Urothelium cell line (cell line): ENCODE data around the gene PLXNC1.

Source experiments
- DNase-seq: peaks from one replicate; pipeline ENCODE4 v3.0.0; 2011; ENCODE audit warnings: low spot score, mixed read lengths
- FAIRE-seq: peaks from 2 replicates; lab custom pipeline; 2011; peaks lifted over from hg19 to GRCh38; lab: Jason Lieb, UNC

The PLXNC1 gene

DNA sequence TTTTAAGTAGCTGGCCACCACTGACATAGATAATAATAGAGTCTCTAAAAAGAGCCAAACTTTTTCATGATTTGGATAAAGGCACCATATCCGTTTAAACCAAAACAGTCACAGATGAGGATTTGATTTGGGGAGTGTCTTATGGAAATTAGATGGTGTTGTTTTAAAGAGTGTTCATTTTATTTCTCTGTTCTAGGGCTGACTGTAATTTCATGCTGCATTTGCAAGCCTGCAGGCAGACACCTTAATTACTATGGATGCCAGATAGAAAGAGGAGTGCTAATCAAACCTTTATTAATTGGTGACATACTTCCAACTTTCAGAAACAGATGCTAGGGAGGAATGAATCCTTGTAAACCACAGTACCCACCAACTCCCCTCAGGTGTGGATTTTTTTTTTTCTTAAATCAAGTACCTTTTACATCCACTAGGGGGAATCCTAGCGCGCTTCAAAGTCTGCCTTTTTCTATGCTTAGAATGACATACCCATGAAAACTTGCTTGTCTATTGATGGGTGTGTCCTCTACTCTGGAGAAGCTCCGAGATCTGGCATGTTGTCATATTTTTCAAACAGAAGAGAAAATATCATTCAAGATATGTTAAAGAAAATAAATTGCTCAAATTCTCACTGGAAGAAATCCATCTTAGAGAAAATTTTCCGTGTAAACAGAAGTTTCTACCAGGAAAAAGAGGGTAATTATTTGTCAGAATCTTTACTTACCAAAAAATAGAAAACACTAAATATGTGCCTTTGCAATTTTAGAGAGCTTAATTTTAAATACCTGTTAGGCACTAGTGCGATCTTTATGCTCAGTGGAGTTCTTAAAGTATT is 14.2 kb upstream of the PLXNC1 start:
- DNase-seq (peak; percentile 54), FAIRE-seq (no peak)

DNA sequence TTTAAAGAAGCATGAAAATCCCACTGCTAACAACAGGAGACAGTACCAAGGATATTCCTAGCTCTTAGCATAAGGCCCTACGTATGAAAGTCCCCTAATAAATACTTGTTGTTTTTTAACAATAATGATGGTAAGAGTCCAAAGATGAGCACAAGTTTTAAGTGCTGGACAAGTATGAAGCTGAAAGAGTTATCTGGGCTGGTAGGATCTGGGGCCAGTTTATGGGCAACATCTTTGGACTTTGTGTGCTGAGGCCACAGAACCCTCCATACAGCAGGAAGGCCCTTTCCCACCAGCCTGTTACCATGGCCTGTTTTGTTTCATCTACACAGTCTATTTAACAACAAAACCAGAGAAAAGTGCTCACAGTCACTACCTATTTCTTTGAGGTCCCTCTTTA is 12.5 kb upstream of the PLXNC1 start:
- DNase-seq (no peak), FAIRE-seq (no peak)

- DNase-seq: no peak
- FAIRE-seq: no peak
These were observed 8.6 kb upstream of the PLXNC1 start for GRCh38 chr12:94139816-94140215.

DNA sequence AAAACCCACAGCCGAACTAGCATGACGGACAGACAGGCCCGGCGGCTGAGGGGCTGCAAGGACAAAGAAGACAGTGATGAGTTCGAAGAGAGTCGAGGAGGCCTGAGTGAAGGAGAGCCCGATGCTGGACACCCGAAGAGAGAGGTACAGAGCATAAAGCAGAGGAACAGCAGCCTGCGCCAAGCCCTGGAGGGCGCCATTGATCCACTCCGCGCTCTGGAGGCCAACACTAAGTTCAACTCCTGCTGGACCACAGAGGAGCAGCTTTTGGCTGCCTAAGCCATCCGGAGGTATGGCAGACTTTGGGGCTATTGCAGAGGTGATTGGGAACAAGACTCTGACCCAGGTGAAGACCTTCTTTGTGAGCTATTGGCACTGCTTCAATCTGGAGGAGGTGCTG is 7.8 kb upstream of the PLXNC1 start:
- DNase-seq (no peak), FAIRE-seq (no peak)

- FAIRE-seq (no peak), DNase-seq (no peak)
These were observed 7.2 kb upstream of the PLXNC1 start for GRCh38 chr12:94141004-94141764.

- FAIRE-seq: no peak
- no peak for DNase-seq
These were observed 6.5 kb upstream of the PLXNC1 start for GRCh38 chr12:94141892-94142291.

DNA sequence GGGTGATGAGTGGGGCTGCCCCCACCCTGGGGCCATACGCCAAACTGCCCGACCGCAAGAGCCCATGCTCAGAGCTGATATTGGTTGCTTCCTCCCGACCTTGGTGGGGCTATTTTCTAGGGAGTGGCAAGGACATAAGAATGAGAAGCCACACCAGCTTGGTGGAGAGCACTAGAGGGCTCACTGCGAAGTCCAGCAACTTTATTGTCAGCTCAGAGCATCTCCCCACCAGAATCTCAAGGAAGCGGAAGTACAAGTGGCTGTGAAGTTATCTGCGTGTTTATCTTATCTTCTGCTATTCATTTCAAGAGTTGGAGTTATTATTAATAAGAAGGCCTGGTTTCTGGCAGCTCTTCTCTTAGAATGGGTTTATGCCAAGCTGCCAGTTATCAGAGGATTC is 4.9 kb upstream of the PLXNC1 start:
- DNase-seq (no peak), FAIRE-seq (no peak)

DNA sequence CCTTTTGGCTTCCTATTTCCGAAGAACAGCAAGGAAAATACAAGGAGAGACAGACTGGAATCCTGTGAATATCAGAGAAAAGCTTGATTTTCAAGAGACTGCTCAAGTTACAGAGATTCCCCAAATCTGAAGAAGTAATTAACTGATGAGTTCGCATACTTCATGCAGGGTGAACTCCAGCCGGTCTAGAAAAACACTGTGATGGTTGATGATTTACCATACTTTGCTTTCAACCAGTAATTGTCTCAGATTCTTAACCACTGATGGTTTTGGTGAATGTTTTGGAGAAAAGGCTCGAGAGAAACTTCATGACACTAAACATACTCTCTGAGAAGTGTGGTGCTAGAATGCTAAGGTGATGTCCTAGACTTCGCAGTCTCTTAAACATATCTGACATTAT is 4.4 kb upstream of the PLXNC1 start:
- no peak for DNase-seq
- FAIRE-seq: no peak

- no peak for DNase-seq
These were observed 3.6 kb upstream of the PLXNC1 start for GRCh38 chr12:94144781-94145180.

DNA sequence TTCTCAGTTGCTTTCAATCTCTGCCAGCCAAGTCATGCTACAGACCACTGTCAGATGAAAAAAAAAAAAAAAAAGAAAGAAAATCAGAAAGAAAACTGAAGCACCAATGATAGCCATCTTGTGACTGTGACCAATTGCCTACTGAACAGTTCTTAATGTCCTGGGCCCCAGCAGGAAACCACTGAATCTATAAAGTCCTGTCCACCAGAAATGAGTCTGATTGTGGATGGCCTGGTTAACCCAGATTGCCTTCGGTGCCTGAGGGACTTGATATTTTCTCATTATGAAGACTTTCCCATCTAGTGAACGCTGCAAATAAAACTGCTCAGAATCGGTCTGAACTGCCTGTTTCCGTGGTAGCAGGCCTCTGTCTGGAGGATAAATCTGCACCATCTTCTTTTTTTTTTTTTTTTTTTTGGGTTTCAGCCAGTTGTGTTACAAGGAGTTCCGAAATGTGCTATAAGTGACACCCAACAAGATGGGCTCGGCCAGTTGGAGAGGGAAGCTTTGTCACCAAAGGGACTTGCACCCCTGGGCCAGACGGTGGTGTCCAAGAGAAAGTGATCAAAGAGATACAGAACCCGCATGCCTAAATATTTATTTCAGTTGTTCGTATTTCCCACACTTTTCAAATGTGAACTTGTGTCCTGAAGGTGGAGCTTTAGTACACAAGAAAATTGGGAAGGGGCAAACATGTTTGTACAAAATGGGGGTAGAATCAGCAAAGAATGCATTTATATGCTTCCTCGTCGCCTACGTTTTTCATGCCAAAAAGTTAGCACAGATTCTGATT is 3.0 kb upstream of the PLXNC1 start:
- DNase-seq (peak; percentile 8), FAIRE-seq (no peak)

More at GRCh38 chr12:94144781-94145180, 3.6 kb upstream of the PLXNC1 start:
- no peak for FAIRE-seq

- FAIRE-seq (no peak), DNase-seq (no peak)
These were observed 2.0 kb upstream of the PLXNC1 start for GRCh38 chr12:94146166-94146936.

GRCh38 chr12:94147387-94147990 is 888 bp upstream of the PLXNC1 start:
- DNase-seq (no peak), FAIRE-seq (no peak)

- no peak for FAIRE-seq
These were observed 352 bp downstream of the PLXNC1 start for GRCh38 chr12:94148739-94149118.

GRCh38 chr12:94149119-94149780 is 873 bp downstream of the PLXNC1 start:
- DNase-seq (peak; percentile 53), FAIRE-seq (no peak)

More at GRCh38 chr12:94148739-94149118, 352 bp downstream of the PLXNC1 start:
- peak; percentile 46 for DNase-seq

DNA sequence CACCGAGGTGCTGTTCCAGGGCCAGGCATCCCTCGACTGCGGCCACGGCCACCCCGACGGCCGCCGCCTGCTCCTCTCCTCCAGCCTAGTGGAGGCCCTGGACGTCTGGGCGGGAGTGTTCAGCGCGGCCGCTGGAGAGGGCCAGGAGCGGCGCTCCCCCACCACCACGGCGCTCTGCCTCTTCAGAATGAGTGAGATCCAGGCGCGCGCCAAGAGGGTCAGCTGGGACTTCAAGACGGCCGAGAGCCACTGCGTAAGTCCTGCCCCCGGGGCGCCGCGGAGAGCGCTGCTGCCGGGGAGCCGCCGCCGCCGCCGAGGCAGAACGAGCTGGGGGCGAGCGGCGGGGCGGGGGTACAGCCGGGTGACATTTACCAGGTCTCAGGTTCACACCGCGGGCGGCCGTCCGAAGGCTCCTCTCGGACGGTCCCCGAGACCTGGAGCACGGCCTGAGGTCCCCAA is 1.4 kb downstream of the PLXNC1 start:
- no peak for FAIRE-seq
- no peak for DNase-seq

DNA sequence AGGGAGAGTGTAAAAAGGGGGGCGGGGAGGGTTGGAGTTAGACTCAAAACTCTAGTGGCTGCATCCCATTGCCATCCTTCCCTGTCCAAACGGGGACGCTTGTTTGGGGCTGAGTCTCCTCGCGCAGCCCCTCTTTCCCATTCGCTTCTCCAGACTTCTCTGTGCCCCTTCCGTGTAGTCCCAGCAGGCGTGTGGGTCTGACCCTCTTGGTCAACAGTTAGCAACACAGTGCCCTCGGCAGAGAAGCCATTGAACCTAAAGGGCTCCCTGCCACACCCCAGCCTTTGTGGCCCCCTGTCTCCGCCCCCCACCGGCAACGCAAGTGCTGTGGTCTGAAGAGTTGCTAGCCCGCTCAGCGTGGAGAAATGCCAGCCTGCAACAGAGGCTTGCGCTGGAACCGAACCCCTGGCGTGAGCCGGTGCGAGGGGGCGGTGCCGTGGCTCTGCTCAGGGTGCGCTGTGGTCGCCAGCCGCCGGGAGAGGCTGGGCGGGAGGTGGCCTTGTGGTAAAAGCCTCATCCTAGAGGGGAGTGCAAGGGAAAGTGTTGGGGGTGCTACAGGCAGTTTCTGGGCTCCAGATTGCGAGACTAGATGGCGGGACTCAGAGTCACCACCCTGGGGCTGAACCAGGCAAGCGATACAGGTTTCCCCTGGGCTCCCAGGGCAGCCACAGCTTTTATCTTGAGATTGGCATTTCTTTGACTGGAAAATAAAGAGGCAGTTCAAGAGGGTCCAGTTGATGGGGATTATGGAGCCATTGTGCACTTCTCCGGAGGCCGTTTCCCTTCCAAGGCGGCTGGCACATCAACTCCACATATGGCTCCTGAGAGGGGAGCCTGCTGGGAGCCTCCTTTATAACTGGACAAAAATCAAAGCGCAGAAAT is 2.1 kb downstream of the PLXNC1 start:
- no peak for FAIRE-seq
- no peak for DNase-seq

GRCh38 chr12:94151582-94151981 is 3.2 kb downstream of the PLXNC1 start:
- FAIRE-seq: no peak
- no peak for DNase-seq

DNA sequence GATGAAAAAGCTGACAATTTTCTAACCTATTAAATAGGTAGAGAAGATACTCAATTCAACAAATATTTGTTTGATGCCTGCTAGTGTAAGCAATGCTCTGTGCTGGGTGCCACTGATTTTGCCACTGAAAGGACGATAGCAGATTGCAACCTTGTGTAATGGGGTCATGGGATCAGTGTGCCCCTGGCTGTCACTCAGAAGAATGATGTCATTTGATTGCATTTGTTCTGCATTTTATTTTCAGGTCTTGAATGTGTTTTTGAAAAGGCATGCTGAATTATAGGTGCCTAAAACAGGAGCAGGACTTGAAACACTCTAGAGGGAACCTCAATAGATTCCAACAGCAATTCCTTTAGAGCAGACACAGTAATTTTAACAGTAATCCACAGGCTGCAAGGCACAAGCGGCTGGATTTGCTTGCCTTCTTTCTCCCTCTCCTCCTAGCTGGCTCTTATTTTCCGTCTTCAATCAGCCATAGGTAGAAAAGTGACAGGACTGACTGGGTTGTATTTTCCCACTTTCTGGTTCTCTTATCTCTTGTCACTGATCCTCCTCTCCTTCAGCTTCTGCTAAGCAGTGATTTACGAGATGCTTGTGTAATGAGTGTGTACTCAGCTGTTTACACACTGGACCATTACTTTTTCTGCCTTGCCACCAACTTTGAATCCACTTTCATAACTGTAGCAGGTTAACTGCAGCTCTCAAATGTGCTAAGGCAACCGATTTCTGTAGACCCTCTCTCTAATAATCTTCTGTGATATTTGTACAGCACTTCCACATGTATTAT is 4.1 kb downstream of the PLXNC1 start:
- no peak for FAIRE-seq
- DNase-seq: no peak
